Endodermal cell (in vitro differentiated cells): ENCODE data around the gene WAS. TPM values are rescaled to one million over a fixed set of nuclear protein-coding genes. Genes with fewer than 3 reads are reported as not detected.

Experiments
- DNase-seq: peaks from one replicate; pipeline ENCODE4 v3.0.0-alpha.2; 2017
- H3K27ac ChIP-seq: 2 replicates; pipeline ENCODE4 v1.5.1; 2013; ENCODE audit warnings: mild to moderate bottlenecking, low read depth, low read length, moderate library complexity
- H3K27me3 ChIP-seq: 2 replicates; pipeline ENCODE4 v1.6.1; 2013; ENCODE audit warnings: mild to moderate bottlenecking, low read length, moderate library complexity; ENCODE audit not compliant: insufficient read depth, control insufficient read depth, poor library complexity, severe bottlenecking
- H3K36me3 ChIP-seq: 2 replicates; pipeline ENCODE4 v1.7.0; 2013; ENCODE audit warnings: mild to moderate bottlenecking, low read length, moderate library complexity; ENCODE audit not compliant: control insufficient read depth, insufficient read depth
- H3K4me1 ChIP-seq: one replicate; pipeline ENCODE4 v1.7.0; 2013; ENCODE audit warnings: low read length; ENCODE audit not compliant: control insufficient read depth, insufficient read depth
- H3K4me3 ChIP-seq: 2 replicates; pipeline ENCODE4 v1.5.1; 2013; ENCODE audit warnings: mild to moderate bottlenecking, low read length, moderate library complexity
- H3K9ac ChIP-seq: 2 replicates; pipeline ENCODE4 v1.6.1; 2013; ENCODE audit warnings: mild to moderate bottlenecking, low read length, moderate library complexity; ENCODE audit not compliant: poor library complexity, severe bottlenecking; ENCODE audit errors: extremely low read depth
- H3K9me3 ChIP-seq: 2 replicates; pipeline ENCODE4 v1.6.1; 2013; ENCODE audit warnings: mild to moderate bottlenecking, low read length, moderate library complexity; ENCODE audit not compliant: control insufficient read depth
- H3K27ac Mint-ChIP-seq: 2 replicates; pipeline ENCODE4 v1.8.0; 2020; ENCODE audit warnings: mixed read lengths
- H3K27me3 Mint-ChIP-seq: 2 replicates; pipeline ENCODE4 v1.8.0; 2021; ENCODE audit warnings: mild to moderate bottlenecking, mixed read lengths; ENCODE audit not compliant: insufficient read depth
- H3K36me3 Mint-ChIP-seq: 2 replicates; pipeline ENCODE4 v1.8.0; 2020; ENCODE audit warnings: low read depth, mixed read lengths
- H3K4me1 Mint-ChIP-seq: 2 replicates; pipeline ENCODE4 v1.8.0; 2020; ENCODE audit warnings: mixed read lengths
- H3K4me3 Mint-ChIP-seq: 2 replicates; pipeline ENCODE4 v1.8.0; 2020; ENCODE audit warnings: mild to moderate bottlenecking, moderate library complexity, mixed read lengths
- H3K9me3 Mint-ChIP-seq: 2 replicates; pipeline ENCODE4 v1.8.0; 2020; ENCODE audit warnings: mild to moderate bottlenecking, mixed read lengths
- WGBS, 2 experiments: methylation state at CpG; one replicate each; pipeline versions ENCODE4 v1.1.5 to v1.1.7; 2013; ENCODE audit warnings: missing lambda C conversion rate in 2 of 2, mixed read lengths in 1 of 2; ENCODE audit not compliant: insufficient coverage in 1 of 2, insufficient read length in 1 of 2; 5-methylcytosine and 5-hydroxymethylcytosine counted together
- total RNA-seq, 2 donors: library from RNA; stranded (reverse); fragmentation: NEBNext Ultra II Directional in 1 of 2; extraction: Animal tissue kit (Norgen Biotek cat#: 25700) in 1 of 2; gene quantifications; 2 replicates in 1 of 2; 3 replicates in 1 of 2; pipeline ENCODE4 v1.2.1, GENCODE V29; 2021
- TF ChIP-seq, protein P1 (sequence below): fragments of 200-600 bp; sonication (generic); conservative IDR thresholded peaks from 2 replicates; pipeline ENCODE4 v1.5.0; 2021; ENCODE audit warnings: antibody characterized with exemption, mild to moderate bottlenecking

WAS gene
- total RNA-seq, 2 donors from 2014 or later: 0.51 to 0.84 TPM

DNA sequence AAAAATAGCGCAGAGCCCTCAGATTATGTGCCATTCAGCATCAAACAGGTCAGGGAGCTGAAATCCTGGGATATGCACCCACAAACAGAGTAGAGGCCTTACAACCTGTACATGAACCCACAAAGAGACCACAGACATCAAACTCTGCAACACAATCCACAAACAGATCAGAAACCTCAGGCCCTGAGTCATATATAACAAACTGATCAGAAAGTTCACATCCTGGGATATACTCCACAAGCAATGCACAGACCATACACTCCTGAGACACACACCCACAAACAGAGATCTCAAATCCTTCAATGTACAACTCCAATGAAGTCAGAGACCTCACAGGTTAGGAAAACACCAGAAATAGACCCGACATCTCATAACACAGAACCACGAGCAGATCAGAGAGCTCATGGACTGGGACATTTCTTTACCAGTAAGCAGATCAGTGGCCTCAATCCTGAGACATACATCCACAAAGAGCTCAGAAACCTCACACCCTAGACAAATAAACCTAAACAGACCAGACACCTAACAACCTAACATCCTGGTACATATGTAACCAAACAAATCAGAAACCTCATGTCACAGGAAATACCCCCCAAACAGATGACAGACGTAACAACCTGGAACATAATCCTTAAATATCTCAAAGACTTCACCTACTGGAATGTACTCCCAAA is 37.1 kb downstream of the WAS start:
- Mint-ChIP-seq H3K36me3 (no peaks in the 10 kb centered on the region), H3K4me3 (no peak overlapping the region), H3K27ac (no peak overlapping the region), H3K9me3 (peaks cover 43% of the 10 kb centered on the region), H3K4me1 (no peaks in the 10 kb centered on the region), H3K27me3 (peaks cover under 1% of the 10 kb centered on the region)
- H3K27ac ChIP-seq: no peak overlapping the region
- no peak overlapping the region for H3K9ac ChIP-seq
- no peaks in the 10 kb centered on the region for H3K4me1 ChIP-seq
- H3K9me3 ChIP-seq: no peaks in the 10 kb centered on the region
- H3K36me3 ChIP-seq: no peaks in the 10 kb centered on the region
- H3K27me3 ChIP-seq: no peaks in the 10 kb centered on the region
- TF ChIP-seq, protein P1, sequence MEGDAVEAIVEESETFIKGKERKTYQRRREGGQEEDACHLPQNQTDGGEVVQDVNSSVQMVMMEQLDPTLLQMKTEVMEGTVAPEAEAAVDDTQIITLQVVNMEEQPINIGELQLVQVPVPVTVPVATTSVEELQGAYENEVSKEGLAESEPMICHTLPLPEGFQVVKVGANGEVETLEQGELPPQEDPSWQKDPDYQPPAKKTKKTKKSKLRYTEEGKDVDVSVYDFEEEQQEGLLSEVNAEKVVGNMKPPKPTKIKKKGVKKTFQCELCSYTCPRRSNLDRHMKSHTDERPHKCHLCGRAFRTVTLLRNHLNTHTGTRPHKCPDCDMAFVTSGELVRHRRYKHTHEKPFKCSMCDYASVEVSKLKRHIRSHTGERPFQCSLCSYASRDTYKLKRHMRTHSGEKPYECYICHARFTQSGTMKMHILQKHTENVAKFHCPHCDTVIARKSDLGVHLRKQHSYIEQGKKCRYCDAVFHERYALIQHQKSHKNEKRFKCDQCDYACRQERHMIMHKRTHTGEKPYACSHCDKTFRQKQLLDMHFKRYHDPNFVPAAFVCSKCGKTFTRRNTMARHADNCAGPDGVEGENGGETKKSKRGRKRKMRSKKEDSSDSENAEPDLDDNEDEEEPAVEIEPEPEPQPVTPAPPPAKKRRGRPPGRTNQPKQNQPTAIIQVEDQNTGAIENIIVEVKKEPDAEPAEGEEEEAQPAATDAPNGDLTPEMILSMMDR: no peak
- 88% methylated on average over 4 of the region's 4 CpGs; no CpG with 5 or more reads in 1 of the 2 experiments for WGBS, 2 experiments
- no peak overlapping the region for H3K4me3 ChIP-seq
- no peak for DNase-seq

DNA sequence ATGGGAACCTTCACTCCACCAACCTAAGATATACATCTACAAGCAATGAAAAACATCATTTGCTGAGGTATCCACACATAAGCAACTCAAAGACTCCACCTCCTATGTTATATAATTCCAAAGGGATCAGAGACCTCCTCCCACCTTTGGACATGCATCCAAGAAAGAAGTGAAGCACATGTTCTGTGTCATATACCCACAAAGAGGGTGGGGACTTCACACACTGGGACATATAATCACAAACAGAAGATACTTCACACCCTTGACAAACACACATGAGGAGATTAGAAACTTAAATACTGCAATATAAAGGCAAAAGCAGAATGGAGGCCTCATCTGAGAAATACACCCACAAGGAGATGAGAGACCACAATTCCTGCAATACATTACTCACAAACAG is 38.3 kb downstream of the WAS start:
- no peaks in the 10 kb centered on the region for H3K9me3 ChIP-seq
- no peaks in the 10 kb centered on the region for H3K27me3 ChIP-seq
- Mint-ChIP-seq H3K27ac (no peak overlapping the region), H3K27me3 (no peaks in the 10 kb centered on the region), H3K36me3 (no peaks in the 10 kb centered on the region), H3K4me3 (no peak overlapping the region), H3K4me1 (no peaks in the 10 kb centered on the region), H3K9me3 (peaks cover 42% of the 10 kb centered on the region)
- no peak overlapping the region for H3K27ac ChIP-seq
- H3K9ac ChIP-seq: no peak overlapping the region
- no peak for DNase-seq
- H3K4me1 ChIP-seq: no peaks in the 10 kb centered on the region
- H3K36me3 ChIP-seq: no peaks in the 10 kb centered on the region
- TF ChIP-seq, protein P1: no peak
- H3K4me3 ChIP-seq: no peak overlapping the region

DNA sequence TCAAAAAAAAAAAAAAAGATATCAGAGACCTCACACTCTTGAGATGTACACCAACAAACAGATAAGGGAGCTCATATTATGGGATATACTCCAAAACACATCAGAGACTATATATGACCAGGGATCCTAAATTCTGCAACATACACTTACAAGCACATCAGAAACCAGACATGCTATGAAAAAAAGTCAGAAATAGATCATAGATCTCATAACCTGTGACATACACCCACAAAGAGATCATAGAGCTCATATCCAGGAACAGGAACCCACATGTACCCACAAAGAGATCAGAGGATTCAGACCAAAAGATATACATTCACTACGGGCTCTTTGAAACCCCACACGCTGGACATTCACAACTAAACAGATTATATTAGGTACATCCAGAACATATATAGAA is 43.0 kb downstream of the WAS start:
- no peaks in the 10 kb centered on the region for H3K27me3 ChIP-seq
- no peak overlapping the region for H3K27ac ChIP-seq
- TF ChIP-seq, protein P1: no peak
- H3K9ac ChIP-seq: no peak overlapping the region
- Mint-ChIP-seq H3K4me3 (no peak overlapping the region), H3K27me3 (no peaks in the 10 kb centered on the region), H3K27ac (no peak overlapping the region), H3K4me1 (no peaks in the 10 kb centered on the region), H3K36me3 (no peaks in the 10 kb centered on the region), H3K9me3 (peaks cover 54% of the 10 kb centered on the region)
- no peak for DNase-seq
- H3K36me3 ChIP-seq: no peaks in the 10 kb centered on the region
- H3K4me3 ChIP-seq: no peak overlapping the region
- H3K9me3 ChIP-seq: no peaks in the 10 kb centered on the region
- no CpG with 5 or more reads among the region's 2 CpGs for WGBS, 2 experiments
- H3K4me1 ChIP-seq: no peaks in the 10 kb centered on the region
